Loucy (cell line): ENCODE data around the gene IL17B.

Experiments
- H2AFZ ChIP-seq: fragments of 200-600 bp; sonication (generic); 2 replicates; pipeline ENCODE4 v1.6.0; 2016; ENCODE audit warnings: antibody characterized with exemption, mild to moderate bottlenecking, low read length, moderate library complexity
- H3F3A ChIP-seq: fragments of 200-600 bp; 2 replicates; pipeline ENCODE4 v1.6.0; 2016; ENCODE audit warnings: antibody characterized with exemption, low read depth, mild to moderate bottlenecking
- H3K27me3 ChIP-seq: fragments of 200-600 bp; sonication (generic); 2 replicates; pipeline ENCODE4 v1.6.1; 2014; ENCODE audit warnings: low read length, mild to moderate bottlenecking; ENCODE audit not compliant: insufficient read depth, poor library complexity, severe bottlenecking
- H3K36me3 ChIP-seq: fragments of 200-600 bp; sonication (generic); 2 replicates; pipeline ENCODE4 v1.6.1; 2016; ENCODE audit warnings: low read length; ENCODE audit not compliant: insufficient read depth
- H3K4me1 ChIP-seq: fragments of 200-600 bp; sonication (generic); 2 replicates; pipeline ENCODE4 v1.5.1; 2014; ENCODE audit warnings: low read length, mild to moderate bottlenecking; ENCODE audit not compliant: insufficient read depth, poor library complexity, severe bottlenecking
- H3K4me2 ChIP-seq: fragments of 200-600 bp; sonication (generic); 2 replicates; pipeline ENCODE4 v1.6.0; 2014; ENCODE audit warnings: antibody characterized with exemption, low read length, low read depth, mild to moderate bottlenecking; ENCODE audit not compliant: poor library complexity, severe bottlenecking
- H3K4me3 ChIP-seq: fragments of 200-600 bp; sonication (generic); 2 replicates; pipeline ENCODE4 v1.5.1; 2014; ENCODE audit warnings: low read length, mild to moderate bottlenecking, mixed read lengths; ENCODE audit not compliant: poor library complexity, severe bottlenecking
- H3K79me2 ChIP-seq: fragments of 200-600 bp; sonication (generic); 2 replicates; pipeline ENCODE4 v1.6.1; 2014; ENCODE audit warnings: low read length; ENCODE audit not compliant: insufficient read depth
- H3K9ac ChIP-seq: fragments of 200-600 bp; sonication (generic); 2 replicates; pipeline ENCODE4 v1.6.0; 2014; ENCODE audit warnings: mild to moderate bottlenecking, low read depth, low read length, moderate library complexity; ENCODE audit not compliant: poor library complexity, severe bottlenecking
- H3K9me2 ChIP-seq: fragments of 200-600 bp; sonication (generic); replicated peaks from 2 replicates; pipeline ENCODE4 v1.6.1; 2016; ENCODE audit warnings: low read depth, low read length, mixed read lengths
- H3K9me3 ChIP-seq: fragments of 200-600 bp; sonication (generic); 2 replicates; pipeline ENCODE4 v1.6.1; 2014; ENCODE audit warnings: mild to moderate bottlenecking, antibody characterized with exemption, low read length, low read depth; ENCODE audit not compliant: insufficient read depth
- H4K20me1 ChIP-seq: fragments of 200-600 bp; sonication (generic); 2 replicates; pipeline ENCODE4 v1.6.0; 2014; ENCODE audit warnings: antibody characterized with exemption, low read length, mild to moderate bottlenecking; ENCODE audit not compliant: insufficient read depth, poor library complexity, severe bottlenecking
- CTCF ChIP-seq: fragments of 200-600 bp; sonication (generic); conservative IDR thresholded peaks from 2 replicates; pipeline ENCODE4 v1.5.1; 2014; ENCODE audit warnings: mild to moderate bottlenecking, antibody characterized with exemption, low read length
- EZH2phosphoT487 ChIP-seq: fragments of 200-600 bp; IDR thresholded peaks from 2 replicates; pipeline ENCODE4 v1.6.1; 2018; ENCODE audit warnings: antibody characterized with exemption, mild to moderate bottlenecking, moderate library complexity, borderline replicate concordance

The IL17B gene

DNA sequence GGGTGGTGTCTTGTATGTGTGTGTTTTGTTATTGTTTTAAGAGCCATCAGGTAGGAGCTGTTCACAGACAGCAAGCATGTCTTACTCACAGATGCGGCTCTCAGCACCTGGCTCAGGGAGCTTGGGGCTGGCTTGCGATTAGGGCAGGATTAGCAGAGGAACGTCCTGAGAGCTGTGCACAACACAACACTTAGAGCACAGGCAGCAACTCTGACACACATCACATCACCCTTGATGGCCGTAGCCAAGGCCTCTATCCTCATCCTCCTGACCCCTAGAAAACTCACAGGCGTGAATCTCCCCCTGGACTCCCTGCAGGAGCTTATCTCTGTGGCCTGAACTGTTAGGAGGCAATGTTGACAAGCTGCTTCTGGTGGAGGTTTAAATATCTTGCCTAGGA, 7.1 kb upstream of the IL17B start:
- no peaks in the 10 kb centered on the region for H3K4me1 ChIP-seq
- no peaks in the 10 kb centered on the region for H3K36me3 ChIP-seq
- H2AFZ ChIP-seq = no peak overlapping the region
- no peaks in the 10 kb centered on the region for H4K20me1 ChIP-seq
- no peak overlapping the region for H3K9ac ChIP-seq
- TF ChIP-seq CTCF (no peak), EZH2phosphoT487 (no peak)
- no peaks in the 10 kb centered on the region for H3K9me2 ChIP-seq
- H3K27me3 ChIP-seq = no peaks in the 10 kb centered on the region
- no peak overlapping the region for H3K4me2 ChIP-seq
- no peaks in the 10 kb centered on the region for H3F3A ChIP-seq
- H3K79me2 ChIP-seq = no peaks in the 10 kb centered on the region
- no peak overlapping the region for H3K4me3 ChIP-seq
- H3K9me3 ChIP-seq = no peaks in the 10 kb centered on the region

DNA sequence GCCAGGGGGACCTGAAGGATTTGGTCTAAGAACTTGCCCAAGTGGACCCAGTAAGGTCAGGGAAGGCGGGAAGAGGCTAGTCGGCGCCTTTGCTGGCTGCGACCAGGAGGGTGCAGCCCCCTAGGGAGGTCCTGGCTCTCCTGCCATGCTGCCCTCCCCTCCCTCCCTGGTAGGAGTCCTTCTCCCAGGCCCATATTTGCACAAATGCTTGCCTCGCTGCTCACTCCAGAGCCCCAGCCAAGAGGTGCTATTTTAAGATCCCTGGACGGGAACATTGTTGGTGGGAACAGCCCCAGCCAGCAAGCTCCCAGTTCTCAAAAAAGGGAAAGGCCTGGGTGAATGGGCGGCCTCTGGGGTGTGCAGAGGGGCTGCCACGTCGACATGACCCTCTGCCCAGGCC, 4.3 kb upstream of the IL17B start:
- Histone ChIP-seq H3K9ac (no peak overlapping the region), H3K36me3 (no peaks in the 10 kb centered on the region), H3K4me2 (no peak overlapping the region), H3K9me3 (no peaks in the 10 kb centered on the region), H4K20me1 (no peaks in the 10 kb centered on the region), H3F3A (no peaks in the 10 kb centered on the region), H3K27me3 (no peaks in the 10 kb centered on the region), H3K79me2 (no peaks in the 10 kb centered on the region), H3K9me2 (no peaks in the 10 kb centered on the region), H2AFZ (no peak overlapping the region), H3K4me1 (peaks cover 3% of the 10 kb centered on the region), H3K4me3 (no peak overlapping the region)
- TF ChIP-seq CTCF = no peak
- TF ChIP-seq EZH2phosphoT487 = no peak

GRCh38 chr5:149382517-149383220, 3.6 kb upstream of the IL17B start:
- H3K9me3 ChIP-seq = no peaks in the 10 kb centered on the region
- H3K4me1 ChIP-seq = peaks cover 3% of the 10 kb centered on the region
- no peak overlapping the region for H3K4me3 ChIP-seq
- H3K4me2 ChIP-seq = no peak overlapping the region
- H3K9me2 ChIP-seq = no peaks in the 10 kb centered on the region
- no peaks in the 10 kb centered on the region for H3K27me3 ChIP-seq
- TF ChIP-seq CTCF (no peak), EZH2phosphoT487 (no peak)
- no peaks in the 10 kb centered on the region for H3K79me2 ChIP-seq
- no peaks in the 10 kb centered on the region for H3F3A ChIP-seq
- H2AFZ ChIP-seq = no peak overlapping the region
- H4K20me1 ChIP-seq = no peaks in the 10 kb centered on the region
- H3K9ac ChIP-seq = no peak overlapping the region
- no peaks in the 10 kb centered on the region for H3K36me3 ChIP-seq
